HepG2 (cell line): Measurements from ENCODE around the gene LSM12. TPM values are rescaled to one million over a fixed set of nuclear protein-coding genes. Genes with fewer than 3 reads are reported as not detected.

Source experiments
- ATAC-seq: fragments of 200-7000 bp; cut with Tn5 transposase; 3 replicates; pipeline ENCODE4 v1.9.1; 2020; ENCODE audit warnings: mild to moderate bottlenecking, moderate library complexity
- BruUV-seq: library from RNA; stranded (reverse); fragments of 400-500 nt; replicated peaks from 2 replicates; lab custom pipeline; 2021; lab: Mats Ljungman, UMichigan
- CTCF ChIA-PET: fragments of 300-600 bp; formaldehyde crosslinking; extraction: SDS; loops from one replicate; lab custom pipeline; 2021; ENCODE audit warnings: low total read pairs, inconsistent platforms, low intra/inter-chr PET ratio; lab: Yijun Ruan, JAX
- POLR2A ChIA-PET: fragments of 350-600 bp; sonication (Branson Sonifier 250); formaldehyde crosslinking; loops from one replicate; lab custom pipeline; 2020; ENCODE audit warnings: antibody characterized with exemption, inconsistent platforms; lab: Yijun Ruan, JAX
- DNase-seq: peaks from one replicate; pipeline ENCODE4 v3.0.0-alpha.2; 2015; ENCODE audit warnings: low spot score
- FAIRE-seq: peaks from 3 replicates; lab custom pipeline; 2011; peaks lifted over from hg19 to GRCh38; lab: Jason Lieb, UNC
- H2AFZ ChIP-seq: one replicate; pipeline ENCODE4 v1.6.1; 2011; ENCODE audit warnings: low read length, inconsistent platforms
- H3K27ac ChIP-seq: fragments of 300-600 bp; 3 replicates; pipeline ENCODE4 v1.8.0; 2011; ENCODE audit warnings: mixed run types, mild to moderate bottlenecking, mixed read lengths, low read length, inconsistent platforms; ENCODE audit not compliant: insufficient read depth; ENCODE audit errors: extremely low read length
- H3K27me3 ChIP-seq, 2 experiments: fragments of 200-600 bp in 1 of 2; 2 replicates in 1 of 2; 3 replicates in 1 of 2; pipeline versions ENCODE4 v1.6.0 to v1.8.0; 2011; ENCODE audit warnings: low read length in 2 of 2, mild to moderate bottlenecking in 2 of 2, moderate library complexity in 2 of 2, inconsistent platforms in 1 of 2; ENCODE audit not compliant: insufficient read depth in 2 of 2, control insufficient read depth in 1 of 2
- H3K36me3 ChIP-seq, 2 experiments: fragments of 200-600 bp in 1 of 2; replicated peaks in 1 of 2; 2 replicates in 1 of 2; 3 replicates in 1 of 2; pipeline versions ENCODE4 v1.5.1 to v1.8.0; 2011; ENCODE audit warnings: low read length in 2 of 2, inconsistent platforms in 1 of 2; ENCODE audit not compliant: insufficient read depth in 2 of 2, control insufficient read depth in 1 of 2
- H3K4me1 ChIP-seq: 2 replicates; pipeline ENCODE4 v1.5.1; 2012; ENCODE audit warnings: low read length, inconsistent platforms; ENCODE audit not compliant: insufficient read depth
- H3K4me2 ChIP-seq: 2 replicates; pipeline ENCODE4 v1.6.0; 2011; ENCODE audit warnings: low read depth, low read length, inconsistent platforms
- H3K4me3 ChIP-seq, 3 experiments: fragments of 200-600 bp in 1 of 3; sonication (generic), shearing (Covaris generic) in 1 of 3; replicated peaks in 1 of 3; 2 replicates each; pipeline ENCODE4 v1.5.1; 2011 to 2016; ENCODE audit warnings: low read length in 3 of 3, inconsistent platforms in 2 of 3, low read depth in 2 of 3, mild to moderate bottlenecking in 2 of 3, control low read depth in 1 of 3, mixed read lengths in 1 of 3; ENCODE audit not compliant: insufficient read depth in 1 of 3
- H3K79me2 ChIP-seq: one replicate; pipeline ENCODE4 v1.6.1; 2011; ENCODE audit warnings: low read length, inconsistent platforms; ENCODE audit not compliant: insufficient read depth
- H3K9ac ChIP-seq: 2 replicates; pipeline ENCODE4 v1.6.0; 2011; ENCODE audit warnings: mild to moderate bottlenecking, low read depth, low read length, inconsistent platforms; ENCODE audit not compliant: insufficient read depth
- H3K9me3 ChIP-seq: 2 replicates; pipeline ENCODE4 v1.5.1; 2012; ENCODE audit warnings: mild to moderate bottlenecking, low read length
- H4K20me1 ChIP-seq: 2 replicates; pipeline ENCODE4 v1.6.0; 2011; ENCODE audit warnings: inconsistent platforms, mild to moderate bottlenecking, low read length, moderate library complexity; ENCODE audit not compliant: insufficient read depth
- FOXK1 ChIP-seq: sonication (generic); formaldehyde crosslinking; IDR thresholded peaks from 2 replicates; pipeline ENCODE4 v1.4.0; 2020; ENCODE audit warnings: low read depth, missing genetic modification reagents, borderline replicate concordance
- GRHL1 ChIP-seq: sonication (generic); formaldehyde crosslinking; conservative IDR thresholded peaks from 2 replicates; pipeline ENCODE4 v1.8.0; 2022; ENCODE audit warnings: missing genetic modification reagents
- RAD21 ChIP-seq: fragments of 450-650 bp; formaldehyde crosslinking; IDR thresholded peaks from 2 replicates; pipeline ENCODE4 v1.5.0; 2020; ENCODE audit warnings: mild to moderate bottlenecking
- ZKSCAN5 ChIP-seq: sonication (generic); formaldehyde crosslinking; IDR thresholded peaks from 2 replicates; pipeline ENCODE4 v1.5.1; 2020; ENCODE audit warnings: mild to moderate bottlenecking, missing genetic modification reagents
- ZNF18 ChIP-seq: sonication (generic); formaldehyde crosslinking; IDR thresholded peaks from 2 replicates; pipeline ENCODE4 v1.8.0; 2022; ENCODE audit warnings: mild to moderate bottlenecking, missing genetic modification reagents; ENCODE audit not compliant: insufficient replicate concordance
- ZNF253 ChIP-seq: sonication (generic); formaldehyde crosslinking; IDR thresholded peaks from 2 replicates; pipeline ENCODE4 v1.8.0; 2022; ENCODE audit warnings: mild to moderate bottlenecking, missing genetic modification reagents, borderline replicate concordance
- ZNF263 ChIP-seq: sonication (generic); formaldehyde crosslinking; IDR thresholded peaks from 2 replicates; pipeline ENCODE4 v1.4.0; 2020; ENCODE audit warnings: missing genetic modification reagents
- ZNF503 ChIP-seq: sonication (generic); formaldehyde crosslinking; IDR thresholded peaks from 2 replicates; pipeline ENCODE4 v1.4.0; 2020; ENCODE audit warnings: missing genetic modification reagents
- ZNF547 ChIP-seq: sonication (generic); formaldehyde crosslinking; IDR thresholded peaks from 2 replicates; pipeline ENCODE4 v1.5.1; 2020; ENCODE audit warnings: mild to moderate bottlenecking, missing genetic modification reagents
- ZNF770 ChIP-seq: sonication (generic); formaldehyde crosslinking; IDR thresholded peaks from 2 replicates; pipeline ENCODE4 v1.5.0; 2020; ENCODE audit warnings: mild to moderate bottlenecking, missing genetic modification reagents
- whole genome bisulfite sequencing: methylation state at CpG from one replicate; pipeline ENCODE4 v1.1.6; 2017; ENCODE audit warnings: low lambda C conversion rate; 5-methylcytosine and 5-hydroxymethylcytosine counted together
- in situ Hi-C: cut with HindIII; loops from 2 replicates; pipeline ENCODE4 v1.10.0; 2017; ENCODE audit warnings: low pct_unique_long_range_greater_than_20kb; ENCODE audit not compliant: extremely low pct_ligation_motif_present
- intact Hi-C: fragments of 100-400 bp; cut with micrococcal nuclease; formaldehyde crosslinking; loops from one replicate; pipeline ENCODE4 v1.10.0; 2022; ENCODE audit not compliant: unreplicated experiment
- polyA plus RNA-seq, 8 experiments: library from polyadenylated mRNA; depleted of rRNA in 3 of 8; stranded (reverse) in 7 of 8; unstranded in 1 of 8; fragments of >200 nt; fragmentation: Illumina TruSeq in 4 of 8; extraction: Trizol in 4 of 8; gene quantifications; 2 replicates each; pipeline versions ENCODE4 v1.2.1 to v1.2.3, GENCODE V29; 2011 to 2016; ENCODE audit warnings: low read depth in 4 of 8, missing spikeins in 1 of 8, mixed read lengths in 1 of 8; ENCODE audit not compliant: insufficient read depth in 1 of 8
- total RNA-seq, 5 experiments: library from RNA; depleted of rRNA; stranded (reverse); fragments of >200 nt; fragmentation: Illumina TruSeq; extraction: Trizol; gene quantifications; 2 replicates each; pipeline ENCODE4 v1.2.3, GENCODE V29; 2016; ENCODE audit warnings: low read depth in 1 of 5

The LSM12 gene
- total and polyA plus RNA-seq, 2 of the 13 experiments (the other 11 are each of a cell fraction or from before 2014, with no cell fraction given), result 52.8 to 55.7 TPM

GRCh38 chr17:44087319-44087718, 20.8 kb upstream of the LSM12 start:
- peaks cover 31% of the 10 kb centered on the region for H3K4me1 ChIP-seq
- ATAC-seq (no peak), FAIRE-seq (no peak), DNase-seq (no peak)
- H3K27ac ChIP-seq, result peak overlapping the region; percentile 15
- 0 out of 2 replicates have a peak, but pooled peaks have one; percentile 0 for TF ChIP-seq RAD21
- no peak for TF ChIP-seq ZNF770 (CRISPR knock-in tag)
- no peak for TF ChIP-seq FOXK1 (CRISPR knock-in tag)
- TF ChIP-seq GRHL1 (CRISPR knock-in tag), result no peak
- peak; percentile 23; the same call in 1 of the 2 replicates for TF ChIP-seq ZNF253 (CRISPR knock-in tag)
- TF ChIP-seq ZNF547 (CRISPR knock-in tag), result 0 out of 2 replicates have a peak, but pooled peaks have one; percentile 26
- no peak for TF ChIP-seq ZKSCAN5 (CRISPR knock-in tag)
- TF ChIP-seq ZNF503, result no peak
- peak; percentile 48; the same call in 1 of the 2 replicates for TF ChIP-seq ZNF263 (CRISPR knock-in tag)
- peak; percentile 1 for TF ChIP-seq ZNF18
- ChIA-PET CTCF (no interaction called here), POLR2A (interaction anchor here (1.0 to 2.4 kb wide), 13 partner anchors 8 to 99 kb away, joined by 3 to 12 read pairs (median 8); partner anchors contain the start of genes G6PC3, HDAC5, LSM12 and TMUB2)
- WGBS, result 81% methylated on average over 7 of the region's 8 CpGs
- no peaks in the 10 kb centered on the region for H4K20me1 ChIP-seq
- peak overlapping the region; percentile 44; the same call in 1 of the 2 replicates for H3K4me2 ChIP-seq
- H3K27me3 ChIP-seq, result no peaks in the 10 kb centered on the region
- no peaks in the 10 kb centered on the region for H3K9me3 ChIP-seq
- H3K4me3 ChIP-seq, result peak overlapping the region in 1 of 3 experiments; percentile 12; a peak in 1 of 6 replicates
- H3K36me3 ChIP-seq, result peaks cover 27 to 52% of the 10 kb centered on the region in 2 experiments
- no TSS peak for BruUV-seq
- in situ Hi-C loops (no loop called here), intact Hi-C loops (no loop called here)
- H3K79me2 ChIP-seq, result no peaks in the 10 kb centered on the region
- no peak overlapping the region for H2AFZ ChIP-seq
- peak overlapping the region; percentile 45 for H3K9ac ChIP-seq
